B cell (primary cell): ENCODE data around the gene WDR47. TPM values are rescaled to one million over a fixed set of nuclear protein-coding genes. Genes with fewer than 3 reads are reported as not detected.

Source experiments
- ATAC-seq: fragments of 200-7000 bp; cut with Tn5 transposase; one replicate; pipeline ENCODE4 v1.10.0; 2021; ENCODE audit warnings: low read depth, mild to moderate bottlenecking, moderate number of reproducible peaks, moderate library complexity
- CTCF ChIA-PET: fragments of 350-600 bp; sonication (Branson Sonifier 250); formaldehyde crosslinking; loops from one replicate; lab custom pipeline; 2021; ENCODE audit warnings: antibody characterized with exemption, inconsistent platforms; lab: Charles Lee
- POLR2A ChIA-PET: fragments of 350-600 bp; sonication (Branson Sonifier 250); formaldehyde crosslinking; loops from one replicate; lab custom pipeline; 2021; ENCODE audit warnings: antibody characterized with exemption; lab: Charles Lee
- DNase-seq: peaks from one replicate; pipeline ENCODE4 v3.0.0; 2013
- H2AFZ ChIP-seq: 2 replicates; pipeline ENCODE4 v1.6.1; 2012; ENCODE audit warnings: mild to moderate bottlenecking, low read depth, low read length; ENCODE audit not compliant: insufficient read depth, poor library complexity, severe bottlenecking
- H3K27ac ChIP-seq, 2 donors: 1 replicate in 1 of 2; 2 replicates in 1 of 2; pipeline ENCODE4 v1.5.1; 2012 to 2013; ENCODE audit warnings: low read length in 2 of 2, mild to moderate bottlenecking in 2 of 2, moderate library complexity in 1 of 2
- H3K27me3 ChIP-seq, 4 experiments: fragments of 200-600 bp in 1 of 4; sonication (generic) in 1 of 4; replicated peaks in 1 of 4; 1 replicate in 2 of 4; 2 replicates in 2 of 4; pipeline versions ENCODE4 v1.6.1 to v1.7.0; 2013 to 2016; ENCODE audit warnings: low read length in 3 of 4, mild to moderate bottlenecking in 2 of 4, mixed read lengths in 1 of 4, moderate library complexity in 1 of 4; ENCODE audit not compliant: insufficient read depth in 4 of 4, control insufficient read depth in 3 of 4; ENCODE audit errors: control extremely low read depth in 1 of 4
- H3K36me3 ChIP-seq, 2 experiments: replicated peaks in 1 of 2; 1 replicate in 1 of 2; 2 replicates in 1 of 2; pipeline versions ENCODE4 v1.6.1 to v1.7.1; 2013; ENCODE audit warnings: low read length in 1 of 2; ENCODE audit not compliant: insufficient read depth in 2 of 2, control insufficient read depth in 1 of 2; ENCODE audit errors: control extremely low read depth in 1 of 2, extremely low read depth in 1 of 2
- H3K4me1 ChIP-seq, 2 donors: fragments of 200-600 bp in 1 of 2; sonication (generic) in 1 of 2; 1 replicate in 1 of 2; 2 replicates in 1 of 2; pipeline versions ENCODE4 v1.5.1 to v1.6.1; 2013 to 2017; ENCODE audit warnings: low read length in 2 of 2; ENCODE audit not compliant: control insufficient read depth in 2 of 2, insufficient read depth in 2 of 2
- H3K4me2 ChIP-seq: replicated peaks from 2 replicates; pipeline ENCODE3; 2012; ENCODE audit warnings: mild to moderate bottlenecking, low read depth, low read length; ENCODE audit not compliant: poor library complexity, severe bottlenecking
- H3K4me3 ChIP-seq, 5 experiments: fragments of 200-600 bp in 1 of 5; sonication (generic) in 1 of 5; 1 replicate in 3 of 5; 2 replicates in 2 of 5; pipeline versions ENCODE4 v1.5.1 to v1.7.0; 2011 to 2016; ENCODE audit warnings: low read length in 4 of 5, mild to moderate bottlenecking in 4 of 5, low read depth in 2 of 5, control low read depth in 1 of 5, moderate library complexity in 1 of 5; ENCODE audit not compliant: insufficient read depth in 1 of 5; ENCODE audit errors: control extremely low read depth in 1 of 5, extremely low read depth in 1 of 5
- H3K79me2 ChIP-seq: fragments of 200-600 bp; sonication (generic); one replicate; pipeline ENCODE4 v1.6.0; 2016; ENCODE audit warnings: low read length; ENCODE audit not compliant: control insufficient read depth, insufficient read depth
- H3K9ac ChIP-seq: fragments of 200-600 bp; sonication (generic); 2 replicates; pipeline ENCODE4 v1.6.1; 2017; ENCODE audit warnings: mild to moderate bottlenecking, low read length, moderate library complexity
- H3K9me3 ChIP-seq, 3 donors: one replicate each; pipeline versions ENCODE4 v1.6.1 to v1.7.1; 2013; ENCODE audit warnings: low read length in 2 of 3; ENCODE audit not compliant: control insufficient read depth in 2 of 3, insufficient read depth in 1 of 3; ENCODE audit errors: control extremely low read depth in 1 of 3
- H4K20me1 ChIP-seq: 2 replicates; pipeline ENCODE4 v1.6.0; 2012; ENCODE audit warnings: mild to moderate bottlenecking, low read length; ENCODE audit not compliant: insufficient read depth, control insufficient read depth, poor library complexity, severe bottlenecking
- H3K27ac Mint-ChIP-seq: one replicate; pipeline ENCODE4 v1.8.0; 2021; ENCODE audit warnings: mixed read lengths
- H3K27me3 Mint-ChIP-seq: one replicate; pipeline ENCODE4 v1.8.0; 2021; ENCODE audit warnings: mixed read lengths
- H3K4me1 Mint-ChIP-seq: one replicate; pipeline ENCODE4 v1.8.0; 2021; ENCODE audit warnings: mixed read lengths
- H3K4me3 Mint-ChIP-seq: one replicate; pipeline ENCODE4 v1.8.0; 2021; ENCODE audit warnings: mixed read lengths
- H3K9me3 Mint-ChIP-seq: one replicate; pipeline ENCODE4 v1.8.0; 2022; ENCODE audit warnings: mixed read lengths; ENCODE audit not compliant: insufficient read depth
- EZH2 ChIP-seq: IDR thresholded peaks from 2 replicates; pipeline ENCODE4 v1.6.1; 2012; ENCODE audit warnings: borderline replicate concordance, low read depth, mild to moderate bottlenecking, moderate library complexity, low read length; ENCODE audit not compliant: insufficient read depth, poor library complexity, severe bottlenecking
- WGBS: methylation state at CpG from one replicate; pipeline ENCODE4 v1.1.5; 2013; ENCODE audit warnings: missing lambda C conversion rate; ENCODE audit not compliant: insufficient coverage; 5-methylcytosine and 5-hydroxymethylcytosine counted together
- intact Hi-C: fragments of 100-400 bp; cut with micrococcal nuclease; formaldehyde crosslinking; loops from one replicate; pipeline ENCODE4 v1.10.0; 2022
- polyA plus RNA-seq: library from polyadenylated mRNA; depleted of rRNA; stranded (reverse); fragments of >200 nt; gene quantifications from 2 replicates; pipeline ENCODE4 v1.2.3, GENCODE V29; 2012
- total RNA-seq, 2 donors: library from RNA; stranded (reverse); fragments of 120-200 nt in 1 of 2; gene quantifications; 1 replicate in 1 of 2; 2 replicates in 1 of 2; pipeline versions ENCODE4 v1.2.3 to v1.2.4, GENCODE V29; 2013 to 2022
- TF ChIP-seq, protein P1 (sequence below): fragments of 200-600 bp; IDR thresholded peaks from one replicate; pipeline ENCODE4 v1.8.0; 2022; ENCODE audit warnings: antibody characterized with exemption, mild to moderate bottlenecking

Gene WDR47
- total and polyA plus RNA-seq, 2 donors (not counting 1 experiment from before 2014, with no cell fraction given): 4.4 to 21.6 TPM

DNA sequence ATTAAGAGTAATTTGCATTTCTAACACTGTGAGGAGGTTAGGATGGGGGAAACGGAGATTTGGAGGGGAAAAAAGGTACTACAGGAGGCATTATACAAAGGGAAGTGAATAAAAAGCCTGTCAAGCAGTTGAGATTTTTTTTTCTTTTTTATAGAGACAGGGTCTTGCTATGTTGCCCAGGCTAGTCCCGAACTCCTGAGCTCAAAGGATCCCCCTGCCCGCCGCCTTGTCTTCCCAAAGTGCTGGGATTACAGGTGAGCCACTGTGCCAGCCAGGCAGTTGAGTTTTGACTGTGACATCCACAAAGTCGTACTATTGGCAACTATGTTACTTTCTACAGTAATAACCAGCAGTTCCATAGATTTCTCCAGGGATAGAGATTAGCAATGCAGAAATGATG lies 81.2 kb downstream of the WDR47 start:
- no peaks in the 10 kb centered on the region for H3K27me3 Mint-ChIP-seq
- H3K79me2 ChIP-seq: peaks cover 70% of the 10 kb centered on the region
- H3K36me3 ChIP-seq: peaks cover 2 to 20% of the 10 kb centered on the region in 2 experiments
- no peak overlapping the region for H3K27ac Mint-ChIP-seq
- H3K9me3 ChIP-seq: no peaks in the 10 kb centered on the region
- no peak overlapping the region for H3K4me3 ChIP-seq
- TF ChIP-seq, protein P1, sequence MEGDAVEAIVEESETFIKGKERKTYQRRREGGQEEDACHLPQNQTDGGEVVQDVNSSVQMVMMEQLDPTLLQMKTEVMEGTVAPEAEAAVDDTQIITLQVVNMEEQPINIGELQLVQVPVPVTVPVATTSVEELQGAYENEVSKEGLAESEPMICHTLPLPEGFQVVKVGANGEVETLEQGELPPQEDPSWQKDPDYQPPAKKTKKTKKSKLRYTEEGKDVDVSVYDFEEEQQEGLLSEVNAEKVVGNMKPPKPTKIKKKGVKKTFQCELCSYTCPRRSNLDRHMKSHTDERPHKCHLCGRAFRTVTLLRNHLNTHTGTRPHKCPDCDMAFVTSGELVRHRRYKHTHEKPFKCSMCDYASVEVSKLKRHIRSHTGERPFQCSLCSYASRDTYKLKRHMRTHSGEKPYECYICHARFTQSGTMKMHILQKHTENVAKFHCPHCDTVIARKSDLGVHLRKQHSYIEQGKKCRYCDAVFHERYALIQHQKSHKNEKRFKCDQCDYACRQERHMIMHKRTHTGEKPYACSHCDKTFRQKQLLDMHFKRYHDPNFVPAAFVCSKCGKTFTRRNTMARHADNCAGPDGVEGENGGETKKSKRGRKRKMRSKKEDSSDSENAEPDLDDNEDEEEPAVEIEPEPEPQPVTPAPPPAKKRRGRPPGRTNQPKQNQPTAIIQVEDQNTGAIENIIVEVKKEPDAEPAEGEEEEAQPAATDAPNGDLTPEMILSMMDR: no peak
- no peak for TF ChIP-seq EZH2
- no peaks in the 10 kb centered on the region for H3K9me3 Mint-ChIP-seq
- ATAC-seq (no peak), DNase-seq (no peak)
- ChIA-PET CTCF (interaction anchor here (2.0 kb wide), 1 partner anchor 12 kb away, joined by 6 read pairs; no protein-coding TSS in a partner anchor), POLR2A (no interaction called here)
- H3K9ac ChIP-seq: no peak overlapping the region
- H3K4me2 ChIP-seq: peak overlapping the region; percentile 19
- H4K20me1 ChIP-seq: peaks cover 25% of the 10 kb centered on the region
- 88% methylated on average over 4 of the region's 5 CpGs for WGBS
- H3K27ac ChIP-seq: no peak overlapping the region
- intact Hi-C loops: loop anchor here (5.0 kb wide), 2 partner anchors 213 to 252 kb away; partner anchors contain the start of genes SARS1 and STXBP3
- H3K27me3 ChIP-seq: no peaks in the 10 kb centered on the region
- peaks cover 16 to 17% of the 10 kb centered on the region in 2 donors for H3K4me1 ChIP-seq
- peaks cover 41% of the 10 kb centered on the region for H3K4me1 Mint-ChIP-seq
- no peak overlapping the region for H3K4me3 Mint-ChIP-seq
- H2AFZ ChIP-seq: no peak overlapping the region

DNA sequence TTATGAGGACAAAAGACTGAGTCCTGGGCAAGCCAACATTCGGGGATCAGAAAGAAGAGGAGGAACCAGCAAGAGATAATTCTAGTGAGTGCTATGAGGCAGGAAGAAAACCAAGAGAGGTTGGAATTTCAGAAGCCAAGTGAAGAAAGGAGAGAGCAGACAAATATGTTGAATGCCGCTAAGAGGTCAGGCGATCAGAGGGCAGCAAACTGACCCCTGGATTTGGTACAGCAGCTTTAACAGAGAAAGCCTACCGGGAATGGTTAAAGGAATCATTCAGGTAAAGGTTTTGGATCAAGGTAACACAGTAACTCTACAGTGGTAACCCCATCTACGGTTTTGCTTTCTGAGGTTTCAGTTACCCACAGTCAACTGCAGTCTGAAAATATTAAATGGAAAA lies 84.0 kb downstream of the WDR47 start:
- Histone ChIP-seq H3K4me2 (no peak overlapping the region), H3K36me3 (peaks cover 3 to 33% of the 10 kb centered on the region in 2 experiments), H3K27me3 (no peaks in the 10 kb centered on the region), H3K9me3 (no peaks in the 10 kb centered on the region), H3K4me3 (no peak overlapping the region), H3K4me1 (peaks cover 9 to 10% of the 10 kb centered on the region in 2 donors), H3K27ac (no peak overlapping the region), H2AFZ (no peak overlapping the region), H4K20me1 (peaks cover 44% of the 10 kb centered on the region), H3K9ac (no peak overlapping the region), H3K79me2 (peaks cover 97% of the 10 kb centered on the region)
- ChIA-PET POLR2A (no interaction called here), CTCF (no interaction called here)
- TF ChIP-seq EZH2: no peak
- TF ChIP-seq, protein P1: no peak
- intact Hi-C loops: no loop called here
- no peak for DNase-seq
- WGBS: 98% methylated on average over 4 of the region's 5 CpGs
- Mint-ChIP-seq H3K4me3 (no peak overlapping the region), H3K9me3 (no peaks in the 10 kb centered on the region), H3K27ac (no peak overlapping the region), H3K4me1 (peaks cover 33% of the 10 kb centered on the region), H3K27me3 (no peaks in the 10 kb centered on the region)
- no peak for ATAC-seq
